IPS-18a (cell line): ENCODE data around the gene HTT.

Source experiments
- H3K27ac ChIP-seq: one replicate; pipeline ENCODE4 v1.5.1; 2013; ENCODE audit warnings: low read length
- H3K27me3 ChIP-seq: one replicate; pipeline ENCODE4 v1.6.1; 2013; ENCODE audit warnings: mild to moderate bottlenecking, low read length; ENCODE audit not compliant: control insufficient read depth, insufficient read depth
- H3K36me3 ChIP-seq: one replicate; pipeline ENCODE4 v1.6.1; 2013; ENCODE audit warnings: low read depth, low read length; ENCODE audit not compliant: control insufficient read depth
- H3K4me1 ChIP-seq: one replicate; pipeline ENCODE4 v1.6.1; 2013; ENCODE audit warnings: low read depth, low read length; ENCODE audit not compliant: control insufficient read depth
- H3K4me3 ChIP-seq: one replicate; pipeline ENCODE4 v1.5.1; 2013; ENCODE audit warnings: low read length
- H3K9ac ChIP-seq: one replicate; pipeline ENCODE4 v1.6.1; 2013; ENCODE audit warnings: mild to moderate bottlenecking, low read length, moderate library complexity
- H3K9me3 ChIP-seq: one replicate; pipeline ENCODE4 v1.6.1; 2013; ENCODE audit warnings: low read depth, low read length; ENCODE audit not compliant: control insufficient read depth

Gene HTT

DNA sequence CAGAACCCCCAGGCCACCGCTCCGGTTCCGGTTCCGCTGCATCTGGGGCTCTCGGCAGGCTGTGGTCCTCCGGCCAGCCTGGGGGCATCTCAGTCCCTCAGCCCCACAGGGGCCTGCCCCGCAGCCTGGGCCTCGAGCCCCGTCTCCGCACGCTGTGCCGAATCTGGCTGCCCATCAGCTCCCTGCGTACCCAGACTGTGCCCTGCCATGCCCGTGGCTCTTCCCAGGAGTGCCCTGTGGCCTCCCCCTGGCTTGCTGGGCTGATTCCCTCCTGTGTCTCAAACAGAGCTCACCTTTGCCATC, 173.6 kb downstream of the HTT start:
- Histone ChIP-seq H3K4me1 (no peaks in the 10 kb centered on the region), H3K4me3 (no peak overlapping the region), H3K27me3 (no peaks in the 10 kb centered on the region), H3K27ac (no peak overlapping the region), H3K9me3 (no peaks in the 10 kb centered on the region), H3K36me3 (no peaks in the 10 kb centered on the region), H3K9ac (no peak overlapping the region)

DNA sequence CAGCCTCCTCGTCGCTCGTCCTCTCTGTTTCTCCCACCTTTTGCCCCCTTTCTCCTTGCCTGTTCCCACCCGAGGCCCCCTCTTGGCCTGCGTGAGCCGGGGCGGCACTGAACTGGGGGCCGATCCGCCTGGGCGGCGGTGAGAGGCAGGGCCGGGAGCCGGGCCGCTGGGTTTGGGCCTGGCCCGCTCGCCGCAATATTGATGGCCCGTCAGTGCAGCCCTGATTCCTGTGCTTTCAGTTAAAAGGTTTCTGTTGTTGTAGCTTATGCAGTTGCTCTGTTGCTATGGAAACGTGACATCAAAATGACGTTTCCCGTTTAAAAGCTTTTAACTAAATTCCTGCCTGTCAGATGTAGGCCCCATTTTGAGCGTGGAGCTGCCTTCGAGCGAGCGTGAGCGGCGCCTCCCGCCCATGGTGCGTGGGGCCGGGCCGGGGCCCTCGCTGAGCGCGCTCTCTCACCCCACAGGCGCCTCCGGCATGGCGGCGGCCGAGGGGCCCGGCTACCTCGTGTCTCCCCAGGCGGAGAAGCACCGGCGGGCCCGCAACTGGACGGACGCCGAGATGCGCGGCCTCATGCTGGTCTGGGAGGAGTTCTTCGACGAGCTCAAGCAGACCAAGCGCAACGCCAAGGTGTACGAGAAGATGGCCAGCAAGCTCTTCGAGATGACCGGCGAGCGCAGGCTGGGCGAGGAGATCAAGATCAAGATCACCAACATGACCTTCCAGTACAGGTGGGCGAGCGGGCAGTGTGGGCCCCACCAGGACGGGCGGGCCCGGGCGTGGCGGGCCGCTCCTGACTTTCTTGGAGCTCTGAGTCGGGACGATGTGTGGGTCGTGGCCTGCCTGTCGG, 174.6 kb downstream of the HTT start, which contains the start of gene MSANTD1:
Gene MSANTD1 (plus strand): TSS at position 349 of the 851 bp plus-strand sequence. CDS start 64 bp downstream, at position 413.
- no peak within 1 kb of the TSS for H3K9ac ChIP-seq
- no peaks in the 10 kb centered on the region for H3K27me3 ChIP-seq
- no peaks in the 10 kb centered on the region for H3K36me3 ChIP-seq
- no peak within 1 kb of the TSS for H3K4me3 ChIP-seq
- no peak within 1 kb of the TSS for H3K27ac ChIP-seq
- H3K9me3 ChIP-seq = no peaks in the 10 kb centered on the region
- no peaks in the 10 kb centered on the region for H3K4me1 ChIP-seq

DNA sequence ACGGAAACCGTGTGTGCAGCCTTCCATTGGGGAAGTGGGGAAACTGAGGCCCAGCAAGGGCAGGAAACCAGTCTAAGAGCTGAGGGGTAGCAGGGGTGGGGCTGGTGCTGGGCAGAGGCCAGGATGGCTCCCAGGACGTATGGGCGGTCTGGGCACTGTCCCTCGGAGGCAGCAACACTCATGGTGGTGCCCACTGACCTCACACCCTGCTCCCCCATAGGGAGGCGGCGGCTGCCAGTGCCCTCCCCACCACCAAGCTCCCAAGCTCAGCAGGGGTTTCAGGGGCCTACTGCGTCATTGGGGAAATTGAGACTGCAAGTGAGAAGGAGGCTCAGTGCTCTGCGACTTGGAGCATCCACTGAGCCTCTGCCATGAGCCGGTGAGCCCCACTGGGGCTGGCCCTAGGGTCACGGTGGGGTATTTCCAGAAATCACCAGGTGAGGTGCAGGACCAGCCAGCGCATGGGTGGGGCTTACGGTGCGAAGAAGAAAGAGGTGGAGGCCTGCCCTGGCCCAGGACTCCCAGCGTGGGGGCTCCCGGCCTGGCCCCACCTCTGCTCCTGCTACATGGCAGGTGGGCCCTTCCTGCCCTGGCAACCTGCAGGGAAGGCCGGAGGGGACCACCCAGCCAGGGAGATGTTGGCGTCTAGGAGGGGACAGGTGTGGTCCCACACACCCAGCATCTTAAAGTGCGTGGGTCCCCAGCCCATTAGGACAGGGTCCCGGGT, 175.4 kb downstream of the HTT start:
- no peaks in the 10 kb centered on the region for H3K9me3 ChIP-seq
- H3K27ac ChIP-seq = no peak overlapping the region
- no peak overlapping the region for H3K9ac ChIP-seq
- no peaks in the 10 kb centered on the region for H3K27me3 ChIP-seq
- H3K4me1 ChIP-seq = no peaks in the 10 kb centered on the region
- no peak overlapping the region for H3K4me3 ChIP-seq
- no peaks in the 10 kb centered on the region for H3K36me3 ChIP-seq

DNA sequence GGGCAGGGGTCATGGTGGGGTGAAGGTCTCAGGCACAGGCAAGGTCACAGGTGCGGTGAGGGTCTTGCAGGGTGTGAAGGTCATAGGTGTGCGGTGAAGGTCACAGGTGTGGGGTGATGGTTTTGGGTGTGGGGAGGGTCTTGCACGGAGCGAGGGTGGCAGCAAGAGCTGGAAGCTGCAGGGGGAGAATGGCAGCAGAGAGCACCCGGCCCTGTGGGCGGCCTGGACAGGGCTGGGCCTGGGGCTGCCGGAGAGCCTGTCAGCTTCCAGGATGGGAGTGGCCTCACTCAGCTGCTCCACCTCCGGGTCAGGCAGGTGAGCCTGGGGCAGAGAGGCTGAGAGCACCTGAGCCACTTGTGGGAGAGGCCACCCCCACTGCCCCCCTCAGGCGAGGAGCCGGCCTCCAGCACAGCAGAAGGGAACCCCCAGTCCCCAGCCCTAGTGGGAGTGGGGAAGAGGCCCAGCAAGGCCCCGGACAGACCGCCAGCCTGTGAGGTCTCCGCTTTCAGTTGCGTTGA, 176.0 kb downstream of the HTT start:
- Histone ChIP-seq H3K27ac (no peak overlapping the region), H3K36me3 (no peaks in the 10 kb centered on the region), H3K27me3 (no peaks in the 10 kb centered on the region), H3K4me1 (no peaks in the 10 kb centered on the region), H3K4me3 (no peak overlapping the region), H3K9ac (no peak overlapping the region), H3K9me3 (no peaks in the 10 kb centered on the region)

DNA sequence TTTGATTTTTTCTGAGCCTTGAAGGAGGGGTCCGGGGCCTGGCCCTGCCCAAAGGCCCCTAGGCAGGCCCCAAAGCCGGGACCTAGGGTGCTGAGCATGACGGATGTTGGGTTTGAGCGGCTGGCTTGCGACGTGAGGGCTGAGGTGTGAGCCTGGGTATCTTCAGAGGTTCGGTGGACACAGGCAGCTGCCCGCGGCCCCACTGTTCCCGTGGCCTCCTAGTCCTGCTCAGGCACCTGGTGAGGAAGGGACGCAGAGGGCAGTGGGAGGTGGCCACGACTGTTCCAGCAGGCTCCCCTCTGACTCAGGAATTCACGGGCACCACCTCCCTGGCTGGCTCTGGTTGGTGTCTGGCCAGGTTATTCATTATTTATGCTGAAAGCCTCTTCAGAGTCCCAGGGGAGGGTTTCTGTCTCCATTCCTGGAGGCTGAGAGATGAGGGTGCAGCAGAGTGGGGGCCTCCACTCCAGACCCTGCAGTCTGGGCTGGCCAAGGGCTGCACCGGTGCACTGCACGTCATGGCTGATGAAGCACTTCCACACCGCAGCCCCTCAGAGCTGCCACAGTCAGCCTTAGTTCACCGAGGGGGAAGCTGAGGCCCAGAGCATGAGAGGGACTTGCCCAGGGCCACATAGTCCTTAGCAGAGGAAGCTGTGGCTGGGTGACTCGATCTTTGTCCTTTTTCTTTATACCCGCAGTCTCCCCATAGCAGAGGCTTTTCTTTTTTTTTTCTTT, 176.6 kb downstream of the HTT start:
- no peaks in the 10 kb centered on the region for H3K9me3 ChIP-seq
- H3K27ac ChIP-seq = no peak overlapping the region
- H3K27me3 ChIP-seq = no peaks in the 10 kb centered on the region
- H3K4me1 ChIP-seq = no peaks in the 10 kb centered on the region
- H3K9ac ChIP-seq = no peak overlapping the region
- no peak overlapping the region for H3K4me3 ChIP-seq
- no peaks in the 10 kb centered on the region for H3K36me3 ChIP-seq

DNA sequence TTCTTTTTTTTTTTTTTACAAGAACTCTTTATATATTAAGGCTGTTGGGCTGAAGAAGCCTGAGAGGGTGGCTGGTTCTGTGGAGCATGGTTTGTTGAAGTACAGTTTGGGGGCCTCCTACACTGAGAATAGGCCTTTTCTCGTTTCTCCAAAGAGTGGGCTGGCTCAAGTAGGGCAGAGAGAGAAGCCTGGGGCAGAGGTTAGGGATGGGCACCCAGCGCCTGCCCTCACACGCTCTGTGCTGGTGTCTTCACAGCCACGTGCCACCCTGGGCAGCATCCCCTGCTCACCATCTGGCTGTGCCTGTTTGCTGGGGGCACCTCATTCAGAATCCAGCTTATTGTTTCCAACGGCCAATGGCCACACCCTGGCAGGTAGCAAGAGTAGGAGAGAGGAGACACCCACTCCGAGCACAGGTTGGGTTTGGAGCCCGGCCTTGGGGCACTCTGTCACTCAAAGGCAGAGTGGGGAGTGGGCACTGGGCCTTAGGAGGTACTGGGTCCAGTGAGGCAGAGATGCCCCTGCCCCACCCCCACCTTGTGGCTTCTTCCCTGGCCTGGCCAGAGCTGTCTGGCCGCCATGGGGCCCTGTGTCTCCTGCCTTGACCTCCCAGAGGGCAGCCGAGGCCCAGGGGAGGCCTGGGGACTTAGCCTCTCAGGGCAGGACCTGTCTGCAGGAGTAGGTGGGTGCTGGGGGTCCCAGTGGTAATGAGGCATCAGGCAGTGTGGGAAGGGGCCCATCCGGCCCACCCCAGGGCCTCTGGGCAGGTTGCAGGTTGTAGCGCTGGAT, 177.4 kb downstream of the HTT start:
- no peak overlapping the region for H3K9ac ChIP-seq
- no peaks in the 10 kb centered on the region for H3K27me3 ChIP-seq
- H3K9me3 ChIP-seq = no peaks in the 10 kb centered on the region
- H3K4me3 ChIP-seq = no peak overlapping the region
- H3K36me3 ChIP-seq = no peaks in the 10 kb centered on the region
- no peak overlapping the region for H3K27ac ChIP-seq
- H3K4me1 ChIP-seq = no peaks in the 10 kb centered on the region

DNA sequence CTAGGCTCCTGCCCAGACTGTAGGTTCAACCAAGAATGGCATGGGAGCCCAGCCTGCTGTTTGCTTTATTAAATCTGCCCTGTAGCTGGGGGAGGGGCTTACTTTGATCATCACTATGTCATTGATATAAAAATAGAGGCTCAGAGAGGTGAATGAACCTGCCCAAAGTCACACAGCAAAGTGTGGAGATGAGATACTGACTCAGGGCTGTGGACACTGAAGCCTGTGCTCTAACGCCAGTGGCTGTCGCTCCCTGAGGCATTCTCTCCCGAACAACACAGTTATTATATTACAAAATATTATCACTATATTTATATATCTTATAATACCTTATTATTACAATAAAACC, 178.0 kb downstream of the HTT start:
- H3K9me3 ChIP-seq = no peaks in the 10 kb centered on the region
- no peak overlapping the region for H3K4me3 ChIP-seq
- no peaks in the 10 kb centered on the region for H3K4me1 ChIP-seq
- no peak overlapping the region for H3K9ac ChIP-seq
- H3K36me3 ChIP-seq = no peaks in the 10 kb centered on the region
- no peaks in the 10 kb centered on the region for H3K27me3 ChIP-seq
- H3K27ac ChIP-seq = no peak overlapping the region

DNA sequence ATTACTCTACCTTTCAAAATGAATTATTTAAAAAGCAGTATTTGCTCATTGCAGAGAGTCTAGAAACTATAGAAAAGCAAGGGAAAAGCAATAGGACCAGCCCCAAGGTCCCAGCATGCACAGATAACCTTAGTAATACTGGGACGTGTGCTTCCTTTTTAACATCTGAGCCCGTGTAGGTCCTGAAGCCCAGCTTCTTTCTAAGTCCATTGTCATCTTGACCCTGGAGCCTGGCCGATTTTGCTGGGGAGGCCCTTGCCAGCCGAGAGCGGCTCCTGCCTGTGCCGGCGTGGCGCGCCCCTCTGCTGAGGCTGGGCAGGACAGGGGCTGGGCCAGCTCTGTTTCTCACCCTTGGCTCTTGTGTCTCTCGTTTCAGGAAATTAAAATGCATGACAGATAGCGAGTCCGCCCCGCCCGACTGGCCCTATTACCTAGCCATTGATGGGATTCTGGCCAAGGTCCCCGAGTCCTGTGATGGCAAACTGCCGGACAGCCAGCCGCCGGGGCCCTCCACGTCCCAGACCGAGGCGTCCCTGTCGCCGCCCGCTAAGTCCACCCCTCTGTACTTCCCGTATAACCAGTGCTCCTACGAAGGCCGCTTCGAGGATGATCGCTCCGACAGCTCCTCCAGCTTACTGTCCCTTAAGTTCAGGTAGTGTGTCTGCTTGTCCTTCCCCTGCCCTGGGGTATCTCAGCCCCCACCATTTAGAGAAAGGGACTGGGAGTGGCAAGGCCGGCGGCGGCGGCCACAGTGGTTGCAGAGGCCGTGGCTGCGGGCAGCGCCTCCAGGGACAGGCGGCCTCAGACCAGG, 178.6 kb downstream of the HTT start:
- Histone ChIP-seq H3K4me1 (no peaks in the 10 kb centered on the region), H3K27ac (no peak overlapping the region), H3K27me3 (no peaks in the 10 kb centered on the region), H3K9ac (no peak overlapping the region), H3K9me3 (no peaks in the 10 kb centered on the region), H3K36me3 (no peaks in the 10 kb centered on the region), H3K4me3 (no peak overlapping the region)

DNA sequence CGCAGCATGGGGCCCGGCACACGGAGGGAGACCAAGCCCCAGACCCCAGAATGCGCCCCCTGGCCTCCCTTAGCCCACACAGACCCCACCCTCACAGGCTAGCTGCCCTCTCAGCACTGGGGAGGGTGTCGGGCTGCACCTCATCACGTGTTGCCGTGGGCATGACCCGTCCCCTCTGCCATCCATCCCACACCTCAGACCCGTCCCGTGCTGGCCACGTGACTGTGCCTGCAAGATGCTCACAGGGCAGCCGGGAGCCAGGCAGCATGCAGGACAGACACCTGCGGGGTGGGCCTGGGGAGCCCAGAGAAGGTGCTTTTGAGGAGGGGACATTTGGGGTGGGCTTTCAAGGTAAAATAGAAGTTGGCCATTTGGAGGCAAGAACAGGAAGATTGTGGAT, 179.3 kb downstream of the HTT start:
- no peaks in the 10 kb centered on the region for H3K9me3 ChIP-seq
- no peaks in the 10 kb centered on the region for H3K4me1 ChIP-seq
- H3K4me3 ChIP-seq = no peak overlapping the region
- no peaks in the 10 kb centered on the region for H3K36me3 ChIP-seq
- no peaks in the 10 kb centered on the region for H3K27me3 ChIP-seq
- no peak overlapping the region for H3K27ac ChIP-seq
- no peak overlapping the region for H3K9ac ChIP-seq

DNA sequence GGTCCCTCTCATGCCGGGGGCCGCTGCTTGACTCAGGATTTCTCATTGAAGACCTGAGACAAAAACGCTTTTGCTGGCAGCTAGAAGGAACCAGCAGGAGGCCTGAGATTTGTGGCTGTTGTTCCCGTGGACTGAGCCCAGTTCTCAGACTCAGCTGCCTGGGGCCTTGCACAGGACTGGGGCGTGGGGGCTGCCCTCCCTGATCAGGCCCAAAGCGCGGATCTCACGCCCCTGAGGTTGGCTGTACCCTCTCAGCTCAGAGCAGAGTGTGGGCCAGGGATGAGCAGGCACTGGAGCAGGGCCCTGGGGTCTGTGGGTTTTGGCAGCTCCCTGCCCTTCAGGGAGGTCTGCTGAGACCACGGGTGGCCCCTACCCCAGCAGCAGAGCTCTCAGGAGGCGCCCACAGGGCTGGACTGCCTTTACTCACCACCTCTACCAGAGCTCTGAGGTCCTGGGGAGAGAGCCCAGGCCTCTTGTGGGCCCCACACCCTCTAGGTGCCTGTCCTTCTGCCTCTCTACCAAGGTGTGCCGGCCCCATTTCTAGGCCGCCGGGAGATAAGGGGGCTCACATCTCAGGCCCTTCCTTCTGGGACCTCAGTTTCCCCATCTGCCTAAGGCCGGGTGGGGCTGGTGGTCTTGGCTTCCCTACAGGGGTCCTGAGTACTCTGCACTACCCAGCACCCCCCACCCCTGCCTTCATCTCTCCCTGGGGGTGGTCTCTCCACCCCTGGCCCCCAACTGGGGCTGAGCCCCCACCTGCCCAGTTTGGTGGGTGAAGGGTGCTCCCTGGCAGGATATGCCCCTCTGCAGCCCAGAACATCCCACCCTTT, 180.0 kb downstream of the HTT start:
- no peak overlapping the region for H3K27ac ChIP-seq
- no peaks in the 10 kb centered on the region for H3K36me3 ChIP-seq
- no peaks in the 10 kb centered on the region for H3K27me3 ChIP-seq
- no peaks in the 10 kb centered on the region for H3K4me1 ChIP-seq
- no peak overlapping the region for H3K4me3 ChIP-seq
- no peaks in the 10 kb centered on the region for H3K9me3 ChIP-seq
- H3K9ac ChIP-seq = no peak overlapping the region
